C4-2B (cell line): ENCODE results near the gene ZC3H7A.

ENCODE experiments used
- ZFX ChIP-seq: fragments of 450-650 bp; IDR thresholded peaks from 2 replicates; pipeline ENCODE4 v1.6.1; 2017
- TF ChIP-seq, protein P1 (sequence below): fragments of 450-650 bp; conservative IDR thresholded peaks from 2 replicates; pipeline ENCODE4 v1.5.1; 2017; ENCODE audit warnings: mild to moderate bottlenecking

DNA sequence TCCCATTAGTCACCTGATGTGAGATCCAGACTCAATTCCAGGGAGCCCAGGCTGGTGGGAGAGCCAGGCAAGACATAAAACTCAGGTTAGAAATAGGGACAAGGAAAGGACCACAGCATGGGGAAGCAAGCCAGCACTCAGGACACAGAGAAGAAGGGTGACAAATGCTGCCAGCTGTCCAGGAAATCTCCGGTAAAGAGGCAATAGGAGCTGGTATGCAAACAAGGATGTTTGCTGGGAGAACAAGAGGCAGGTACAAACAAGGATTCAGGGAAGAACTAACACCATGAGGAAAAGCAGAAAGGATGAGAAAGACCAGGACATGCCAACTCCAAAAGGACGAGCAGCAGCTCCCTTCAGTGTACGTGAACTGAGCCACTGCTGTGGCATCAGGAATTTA is 44.2 kb downstream of the ZC3H7A start:
- TF ChIP-seq, protein P1, sequence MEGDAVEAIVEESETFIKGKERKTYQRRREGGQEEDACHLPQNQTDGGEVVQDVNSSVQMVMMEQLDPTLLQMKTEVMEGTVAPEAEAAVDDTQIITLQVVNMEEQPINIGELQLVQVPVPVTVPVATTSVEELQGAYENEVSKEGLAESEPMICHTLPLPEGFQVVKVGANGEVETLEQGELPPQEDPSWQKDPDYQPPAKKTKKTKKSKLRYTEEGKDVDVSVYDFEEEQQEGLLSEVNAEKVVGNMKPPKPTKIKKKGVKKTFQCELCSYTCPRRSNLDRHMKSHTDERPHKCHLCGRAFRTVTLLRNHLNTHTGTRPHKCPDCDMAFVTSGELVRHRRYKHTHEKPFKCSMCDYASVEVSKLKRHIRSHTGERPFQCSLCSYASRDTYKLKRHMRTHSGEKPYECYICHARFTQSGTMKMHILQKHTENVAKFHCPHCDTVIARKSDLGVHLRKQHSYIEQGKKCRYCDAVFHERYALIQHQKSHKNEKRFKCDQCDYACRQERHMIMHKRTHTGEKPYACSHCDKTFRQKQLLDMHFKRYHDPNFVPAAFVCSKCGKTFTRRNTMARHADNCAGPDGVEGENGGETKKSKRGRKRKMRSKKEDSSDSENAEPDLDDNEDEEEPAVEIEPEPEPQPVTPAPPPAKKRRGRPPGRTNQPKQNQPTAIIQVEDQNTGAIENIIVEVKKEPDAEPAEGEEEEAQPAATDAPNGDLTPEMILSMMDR = no peak
- no peak for TF ChIP-seq ZFX
